LNCAP (cell line): ENCODE measurements around the gene OAS1.

Experiments used
- TF ChIP-seq, protein P1 (sequence below): fragments of 450-650 bp; IDR thresholded peaks from 2 replicates; pipeline ENCODE4 v1.5.1; 2017; ENCODE audit warnings: mild to moderate bottlenecking

OAS1 gene

DNA sequence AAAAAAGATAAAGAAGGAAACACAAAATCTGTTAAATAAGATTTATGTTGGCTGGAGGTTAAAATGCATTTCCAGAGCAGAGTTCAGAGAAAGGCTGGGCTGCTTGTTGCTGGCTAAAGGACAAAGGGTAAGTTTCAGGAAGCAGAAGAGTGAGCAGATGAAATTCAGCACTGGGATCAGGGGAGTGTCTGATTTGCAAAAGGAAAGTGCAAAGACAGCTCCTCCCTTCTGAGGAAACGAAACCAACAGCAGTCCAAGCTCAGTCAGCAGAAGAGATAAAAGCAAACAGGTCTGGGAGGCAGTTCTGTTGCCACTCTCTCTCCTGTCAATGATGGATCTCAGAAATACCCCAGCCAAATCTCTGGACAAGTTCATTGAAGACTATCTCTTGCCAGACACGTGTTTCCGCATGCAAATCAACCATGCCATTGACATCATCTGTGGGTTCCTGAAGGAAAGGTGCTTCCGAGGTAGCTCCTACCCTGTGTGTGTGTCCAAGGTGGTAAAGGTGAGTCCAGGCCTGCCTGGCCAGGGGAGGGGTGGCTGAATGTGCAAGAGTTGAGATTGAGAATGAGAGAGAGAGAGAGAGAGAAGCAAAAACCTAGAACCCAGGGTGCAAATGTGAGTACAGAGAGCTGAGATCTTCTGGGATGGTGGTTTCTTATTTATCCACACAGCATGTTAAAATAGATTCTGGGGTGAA is at the start of gene OAS1:
Gene OAS1, plus strand, starts transcription at position 251 of the 703 bp plus-strand sequence. Its CDS starts 78 bp downstream, at position 329.
- TF ChIP-seq, protein P1, sequence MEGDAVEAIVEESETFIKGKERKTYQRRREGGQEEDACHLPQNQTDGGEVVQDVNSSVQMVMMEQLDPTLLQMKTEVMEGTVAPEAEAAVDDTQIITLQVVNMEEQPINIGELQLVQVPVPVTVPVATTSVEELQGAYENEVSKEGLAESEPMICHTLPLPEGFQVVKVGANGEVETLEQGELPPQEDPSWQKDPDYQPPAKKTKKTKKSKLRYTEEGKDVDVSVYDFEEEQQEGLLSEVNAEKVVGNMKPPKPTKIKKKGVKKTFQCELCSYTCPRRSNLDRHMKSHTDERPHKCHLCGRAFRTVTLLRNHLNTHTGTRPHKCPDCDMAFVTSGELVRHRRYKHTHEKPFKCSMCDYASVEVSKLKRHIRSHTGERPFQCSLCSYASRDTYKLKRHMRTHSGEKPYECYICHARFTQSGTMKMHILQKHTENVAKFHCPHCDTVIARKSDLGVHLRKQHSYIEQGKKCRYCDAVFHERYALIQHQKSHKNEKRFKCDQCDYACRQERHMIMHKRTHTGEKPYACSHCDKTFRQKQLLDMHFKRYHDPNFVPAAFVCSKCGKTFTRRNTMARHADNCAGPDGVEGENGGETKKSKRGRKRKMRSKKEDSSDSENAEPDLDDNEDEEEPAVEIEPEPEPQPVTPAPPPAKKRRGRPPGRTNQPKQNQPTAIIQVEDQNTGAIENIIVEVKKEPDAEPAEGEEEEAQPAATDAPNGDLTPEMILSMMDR: no peak

DNA sequence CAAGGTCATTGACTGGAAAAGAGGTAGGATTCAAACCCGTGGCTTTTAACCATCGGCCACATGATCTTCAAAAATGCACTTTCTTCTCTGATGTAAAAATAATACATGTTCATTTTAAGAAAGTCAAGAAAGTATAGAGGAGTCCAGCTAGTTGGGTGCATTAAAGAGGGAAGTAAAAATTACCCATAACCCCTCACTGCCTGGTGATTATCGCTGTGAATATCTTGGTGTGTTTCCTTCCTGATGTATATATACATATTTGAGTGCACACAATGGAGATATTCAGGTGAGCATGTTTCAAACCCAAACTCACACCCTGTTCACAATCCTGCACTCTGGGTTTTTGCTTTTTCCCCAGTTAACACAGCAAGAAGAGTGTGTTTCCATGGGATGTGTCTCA is 47.5 kb upstream of the OAS1 start:
- TF ChIP-seq, protein P1: no peak

DNA sequence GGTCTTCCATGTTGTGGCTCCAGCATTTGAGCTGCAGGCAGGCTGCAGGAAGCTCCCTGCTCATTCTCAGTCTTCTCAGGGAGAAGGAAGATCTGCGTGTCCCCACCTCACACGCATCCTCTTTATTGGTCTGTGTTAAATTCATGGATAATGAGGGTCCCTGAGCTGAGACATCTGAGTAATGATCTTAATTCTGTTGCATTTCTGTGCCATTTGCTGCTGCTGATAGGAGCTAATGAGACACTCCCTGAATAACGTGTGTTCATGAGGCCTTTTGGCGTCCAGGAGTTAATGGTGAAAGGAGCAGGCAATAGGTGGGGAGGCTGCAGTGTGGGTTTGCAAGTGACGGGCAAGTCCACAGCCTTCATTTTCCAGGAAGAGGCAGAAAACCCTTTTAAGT is 46.6 kb upstream of the OAS1 start:
- TF ChIP-seq, protein P1: no peak

DNA sequence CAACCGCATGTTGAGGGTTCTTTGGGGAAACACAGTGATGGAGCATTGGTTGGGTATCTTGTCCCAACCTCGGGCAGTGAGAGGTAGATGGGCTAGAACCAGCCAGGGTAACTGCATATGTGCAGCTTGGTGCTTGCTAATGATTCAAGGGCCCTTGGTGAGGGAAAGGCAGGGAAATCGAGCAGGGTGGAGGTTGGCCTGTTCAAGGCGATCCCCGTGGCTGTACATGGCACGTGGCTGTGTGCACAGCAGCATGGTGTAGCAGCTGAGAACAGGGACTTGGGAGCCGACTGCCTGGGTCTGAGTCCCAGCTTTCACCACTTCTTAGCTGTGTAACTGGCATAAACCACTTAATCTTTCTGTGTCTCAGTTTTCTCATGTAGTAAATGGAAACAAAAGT is 45.5 kb upstream of the OAS1 start:
- TF ChIP-seq, protein P1: no peak

DNA sequence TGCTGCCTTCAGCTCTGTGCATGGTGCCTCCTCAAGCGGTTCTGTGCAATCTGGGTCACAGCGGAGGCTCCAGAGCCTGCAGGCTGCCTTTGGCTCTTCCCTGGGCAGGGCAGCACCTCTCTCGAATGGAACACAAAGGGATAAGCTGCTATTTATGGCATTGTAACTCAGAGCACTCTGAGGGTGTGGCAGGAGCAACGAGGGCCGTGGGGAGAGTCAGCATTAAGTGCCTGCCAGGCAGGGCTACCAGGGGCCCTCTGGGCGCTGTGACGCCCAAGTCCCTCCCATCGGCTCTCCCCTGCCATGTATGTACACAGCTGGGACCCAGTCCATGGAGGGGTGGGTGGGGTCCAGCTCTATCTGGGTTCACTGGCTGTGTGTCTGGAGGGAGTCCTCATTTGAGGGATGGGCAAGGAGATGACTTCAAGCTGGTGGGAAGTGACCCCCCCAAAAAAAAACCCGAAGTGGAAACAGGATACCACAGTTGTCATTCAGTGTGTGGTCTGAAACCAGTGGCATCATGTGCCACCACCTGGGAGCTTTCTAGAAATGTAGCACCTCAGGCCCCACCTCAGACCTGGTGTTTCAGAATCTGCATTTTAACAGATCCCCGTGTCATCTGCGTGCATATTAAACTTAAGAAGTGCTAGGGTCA is 44.0 kb upstream of the OAS1 start:
- TF ChIP-seq, protein P1: no peak

DNA sequence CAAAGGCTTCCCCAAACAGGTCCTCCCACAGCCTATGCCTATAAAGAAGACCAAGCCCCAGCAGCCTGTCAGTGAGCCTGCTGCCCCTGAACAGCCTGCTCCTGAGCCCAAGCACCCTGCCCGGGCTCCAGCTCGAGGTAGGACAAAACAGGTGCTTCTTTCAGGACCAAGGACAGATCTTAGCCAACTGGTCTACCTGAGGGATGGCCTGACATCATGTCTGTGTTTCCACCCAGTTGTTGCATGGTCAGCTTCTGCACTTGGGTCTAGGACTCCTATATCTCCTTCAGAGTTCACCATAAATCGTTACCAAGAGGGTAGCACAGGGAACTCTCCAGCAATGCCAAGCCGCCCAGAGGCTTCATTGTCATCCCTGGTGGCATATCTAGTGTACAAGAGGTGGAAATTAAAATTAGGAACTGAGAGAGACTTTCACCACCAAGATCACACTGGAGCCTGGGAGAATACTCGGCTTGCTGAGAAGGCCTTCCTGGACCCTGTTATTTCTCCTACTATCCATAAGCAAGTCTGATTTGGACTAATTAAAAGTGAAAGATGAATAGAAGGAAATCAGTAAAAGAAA is 38.2 kb upstream of the OAS1 start:
- TF ChIP-seq, protein P1: no peak

DNA sequence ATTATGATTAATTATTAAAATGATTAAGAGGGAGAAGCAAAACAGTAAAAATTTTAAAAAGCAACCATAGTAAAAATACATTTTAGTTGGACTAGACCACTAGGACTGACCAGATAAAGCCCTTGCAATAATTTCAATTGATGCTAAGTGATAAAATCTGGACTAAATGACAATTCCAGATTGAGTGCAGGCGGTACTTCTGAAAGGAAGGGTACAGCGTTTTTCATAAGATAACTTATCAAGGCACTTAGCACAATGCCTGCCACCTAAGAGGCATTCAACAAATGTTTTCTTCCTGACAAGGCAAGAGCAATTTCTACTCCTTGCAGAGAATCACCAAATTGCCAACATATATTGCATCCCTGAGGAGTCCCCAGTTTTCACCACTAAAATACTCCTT is 37.7 kb upstream of the OAS1 start:
- TF ChIP-seq, protein P1: no peak
